MCF 10A (cell line): ENCODE measurements around the gene KIF1B. TPM values are rescaled to one million over a fixed set of nuclear protein-coding genes. Genes with fewer than 3 reads are reported as not detected.

Source experiments
- BruUV-seq: library from RNA; stranded (reverse); fragments of 400-500 nt; replicated peaks from 2 replicates; lab custom pipeline; 2021; lab: Mats Ljungman, UMichigan
- CTCF ChIA-PET: fragments of 300-600 bp; sonication (Branson Sonifier 250); formaldehyde crosslinking; extraction: SDS; loops from one replicate; lab custom pipeline; 2021; ENCODE audit warnings: antibody characterized with exemption, inconsistent platforms; lab: Yijun Ruan, JAX
- POLR2A ChIA-PET: fragments of 300-600, 350-650 bp; sonication (Branson Sonifier 250); formaldehyde crosslinking; extraction: SDS; loops from one replicate; lab custom pipeline; 2020; ENCODE audit warnings: antibody characterized with exemption, inconsistent platforms; lab: Yijun Ruan, JAX
- DNase-seq: peaks from one replicate; pipeline ENCODE4 v3.0.0-alpha.2; 2018; ENCODE audit not compliant: unreplicated experiment
- H3K27ac Mint-ChIP-seq: one replicate; pipeline ENCODE4 v1.8.0; 2022; ENCODE audit warnings: mild to moderate bottlenecking, low read depth, mixed read lengths; ENCODE audit not compliant: unreplicated experiment
- H3K27me3 Mint-ChIP-seq: one replicate; pipeline ENCODE4 v1.8.0; 2022; ENCODE audit warnings: mixed read lengths; ENCODE audit not compliant: insufficient read depth, unreplicated experiment
- H3K36me3 Mint-ChIP-seq: one replicate; pipeline ENCODE4 v1.8.0; 2022; ENCODE audit warnings: mild to moderate bottlenecking, moderate library complexity, mixed read lengths; ENCODE audit not compliant: insufficient read depth, unreplicated experiment
- H3K4me1 Mint-ChIP-seq: one replicate; pipeline ENCODE4 v1.8.0; 2022; ENCODE audit warnings: mixed read lengths; ENCODE audit not compliant: insufficient read depth, unreplicated experiment
- H3K4me3 Mint-ChIP-seq: one replicate; pipeline ENCODE4 v1.8.0; 2022; ENCODE audit warnings: mild to moderate bottlenecking, moderate library complexity, mixed read lengths; ENCODE audit not compliant: unreplicated experiment
- H3K9me3 Mint-ChIP-seq: one replicate; pipeline ENCODE4 v1.8.0; 2022; ENCODE audit warnings: mixed read lengths; ENCODE audit not compliant: unreplicated experiment
- CTCF ChIP-seq: fragments of 200-600 bp; IDR thresholded peaks from one replicate; pipeline ENCODE4 v1.8.0; 2022; ENCODE audit warnings: antibody characterized with exemption, mild to moderate bottlenecking; ENCODE audit not compliant: unreplicated experiment
- intact Hi-C: fragments of 100-400 bp; cut with micrococcal nuclease; formaldehyde crosslinking; loops from 2 replicates; pipeline ENCODE4 v1.14.1; 2022
- total RNA-seq: library from RNA; stranded (reverse); gene quantifications from 2 replicates; pipeline ENCODE4 v1.2.3, GENCODE V29; 2022

The KIF1B gene
- total RNA-seq, 1 experiment from 2014 or later: 35.9 TPM

- no peak overlapping the region for H3K27ac Mint-ChIP-seq
- peaks cover 26% of the 10 kb centered on the region for H3K36me3 Mint-ChIP-seq
- H3K9me3 Mint-ChIP-seq: no peaks in the 10 kb centered on the region
- CTCF ChIA-PET: interaction anchor here (0.6 kb wide), 1 partner anchor 1990 kb away, joined by 3 read pairs; no protein-coding TSS in a partner anchor
- no peaks in the 10 kb centered on the region for H3K27me3 Mint-ChIP-seq
- no peak overlapping the region for H3K4me3 Mint-ChIP-seq
- H3K4me1 Mint-ChIP-seq: no peaks in the 10 kb centered on the region
- POLR2A ChIA-PET: no interaction called here
- intact Hi-C loops: no loop called here
- BruUV-seq: no TSS peak
- DNase-seq: no peak
- no peak for TF ChIP-seq CTCF
Measured at GRCh38 chr1:10325521-10325920, 115.2 kb downstream of the KIF1B start.

- H3K4me1 Mint-ChIP-seq: no peaks in the 10 kb centered on the region
- ChIA-PET POLR2A (interaction anchor here (0.7 kb wide), 1 partner anchor 10 kb away, joined by 4 read pairs; no protein-coding TSS in a partner anchor), CTCF (interaction anchor here (0.6 kb wide), 2 partner anchors 144 to 1989 kb away, joined by 3 to 4 read pairs; no protein-coding TSS in a partner anchor)
- no peak for DNase-seq
- no TSS peak for BruUV-seq
- no peaks in the 10 kb centered on the region for H3K27me3 Mint-ChIP-seq
- no peaks in the 10 kb centered on the region for H3K9me3 Mint-ChIP-seq
- intact Hi-C loops: no loop called here
- H3K27ac Mint-ChIP-seq: no peak overlapping the region
- no peak for TF ChIP-seq CTCF
- no peak overlapping the region for H3K4me3 Mint-ChIP-seq
- H3K36me3 Mint-ChIP-seq: peaks cover 27% of the 10 kb centered on the region
Measured at GRCh38 chr1:10326251-10326650, 115.9 kb downstream of the KIF1B start.

- Mint-ChIP-seq H3K27me3 (no peaks in the 10 kb centered on the region), H3K4me1 (no peaks in the 10 kb centered on the region), H3K36me3 (peaks cover 27% of the 10 kb centered on the region), H3K9me3 (no peaks in the 10 kb centered on the region), H3K4me3 (no peak overlapping the region), H3K27ac (no peak overlapping the region)
- ChIA-PET POLR2A (interaction anchor here (0.6 kb wide), 1 partner anchor 279 kb away, joined by 3 read pairs; no protein-coding TSS in a partner anchor), CTCF (no interaction called here)
- TF ChIP-seq CTCF: no peak
- BruUV-seq: no TSS peak
- DNase-seq: no peak
- intact Hi-C loops: no loop called here
Measured at GRCh38 chr1:10328180-10328963, 118.0 kb downstream of the KIF1B start.

- CTCF ChIA-PET: interaction anchor here (0.6 kb wide), 1 partner anchor 97 kb away, joined by 3 read pairs; no protein-coding TSS in a partner anchor
- Mint-ChIP-seq H3K27ac (no peak overlapping the region), H3K4me3 (no peak overlapping the region), H3K4me1 (peaks cover 8% of the 10 kb centered on the region), H3K36me3 (peaks cover 58% of the 10 kb centered on the region), H3K9me3 (no peaks in the 10 kb centered on the region), H3K27me3 (no peaks in the 10 kb centered on the region)
- no TSS peak for BruUV-seq
- POLR2A ChIA-PET: interaction anchor here (1.0 to 1.4 kb wide), 2 partner anchors 125 to 127 kb away, joined by 3 read pairs; partner anchors contain the start of gene KIF1B
- TF ChIP-seq CTCF: no peak
- no peak for DNase-seq
- intact Hi-C loops: no loop called here
Measured at GRCh38 chr1:10337436-10337835, 127.1 kb downstream of the KIF1B start.
